Common myeloid progenitor, CD34-positive (primary cell): ENCODE measurements around the gene GPANK1. TPM values are rescaled to one million over a fixed set of nuclear protein-coding genes. Genes with fewer than 3 reads are reported as not detected.
A peak's percentile ranks its signal among the peaks of the same experiment; 100 is the strongest.

Experiments used
- CTCF ChIA-PET: fragments of 350-600 bp; sonication (Branson Sonifier 250); formaldehyde crosslinking; loops from one replicate; lab custom pipeline; 2021; ENCODE audit warnings: antibody characterized with exemption; lab: Charles Lee
- POLR2A ChIA-PET: fragments of 350-600 bp; sonication (Branson Sonifier 250); formaldehyde crosslinking; loops from one replicate; lab custom pipeline; 2021; ENCODE audit warnings: antibody characterized with exemption; lab: Charles Lee
- DNase-seq, 3 donors: peaks; one replicate each; pipeline versions ENCODE4 v3.0.0 to v3.0.0-alpha.2; 2013
- H3K27ac ChIP-seq, 2 experiments: 1 replicate in 1 of 2; 2 replicates in 1 of 2; pipeline ENCODE4 v1.7.0; 2013; ENCODE audit warnings: inconsistent platforms in 2 of 2, low read length in 2 of 2, mild to moderate bottlenecking in 2 of 2, low read depth in 1 of 2, moderate library complexity in 1 of 2; ENCODE audit not compliant: severe bottlenecking in 2 of 2, insufficient read depth in 1 of 2, poor library complexity in 1 of 2
- H3K27me3 ChIP-seq, 5 experiments: replicated peaks in 2 of 5; 1 replicate in 3 of 5; 2 replicates in 2 of 5; pipeline versions ENCODE4 v1.6.1 to v1.7.0; 2013; ENCODE audit warnings: low read length in 4 of 5, mild to moderate bottlenecking in 2 of 5, moderate library complexity in 2 of 5, inconsistent platforms in 1 of 5; ENCODE audit not compliant: insufficient read depth in 5 of 5, control insufficient read depth in 4 of 5
- H3K36me3 ChIP-seq, 4 experiments: 1 replicate in 2 of 4; 2 replicates in 2 of 4; pipeline versions ENCODE4 v1.6.1 to v1.7.0; 2013; ENCODE audit warnings: low read length in 3 of 4, control low read depth in 1 of 4, mild to moderate bottlenecking in 1 of 4; ENCODE audit not compliant: control insufficient read depth in 4 of 4, insufficient read depth in 4 of 4
- H3K4me1 ChIP-seq, 4 experiments: 1 replicate in 3 of 4; 2 replicates in 1 of 4; pipeline versions ENCODE4 v1.6.1 to v1.7.1; 2013; ENCODE audit warnings: low read length in 3 of 4, mild to moderate bottlenecking in 3 of 4, control low read depth in 1 of 4, inconsistent platforms in 1 of 4, moderate library complexity in 1 of 4; ENCODE audit not compliant: control insufficient read depth in 4 of 4, insufficient read depth in 4 of 4; ENCODE audit errors: control extremely low read depth in 1 of 4
- H3K4me3 ChIP-seq, 7 experiments: 1 replicate in 4 of 7; 2 replicates in 3 of 7; pipeline versions ENCODE4 v1.5.1 to v1.7.0; 2013; ENCODE audit warnings: mild to moderate bottlenecking in 7 of 7, low read length in 6 of 7, moderate library complexity in 6 of 7, inconsistent platforms in 2 of 7, low read depth in 2 of 7, control low read depth in 1 of 7; ENCODE audit not compliant: insufficient read depth in 4 of 7, control insufficient read depth in 1 of 7; ENCODE audit errors: extremely low read depth in 1 of 7
- H3K9me3 ChIP-seq, 5 experiments: 1 replicate in 4 of 5; 2 replicates in 1 of 5; pipeline versions ENCODE4 v1.6.1 to v1.7.1; 2013; ENCODE audit warnings: low read length in 4 of 5, mild to moderate bottlenecking in 2 of 5, inconsistent platforms in 1 of 5, low read depth in 1 of 5, moderate library complexity in 1 of 5; ENCODE audit not compliant: control insufficient read depth in 4 of 5, insufficient read depth in 2 of 5; ENCODE audit errors: control extremely low read depth in 1 of 5
- WGBS: methylation state at CpG from one replicate; pipeline ENCODE4 v1.1.5; 2013; ENCODE audit not compliant: insufficient coverage; 5-methylcytosine and 5-hydroxymethylcytosine counted together
- polyA plus RNA-seq: library from polyadenylated mRNA; unstranded; fragments of 120-200 nt; gene quantifications from one replicate; pipeline ENCODE4 v1.2.1, GENCODE V29; 2013

The GPANK1 gene
- 19.1 TPM for polyA plus RNA-seq

DNA sequence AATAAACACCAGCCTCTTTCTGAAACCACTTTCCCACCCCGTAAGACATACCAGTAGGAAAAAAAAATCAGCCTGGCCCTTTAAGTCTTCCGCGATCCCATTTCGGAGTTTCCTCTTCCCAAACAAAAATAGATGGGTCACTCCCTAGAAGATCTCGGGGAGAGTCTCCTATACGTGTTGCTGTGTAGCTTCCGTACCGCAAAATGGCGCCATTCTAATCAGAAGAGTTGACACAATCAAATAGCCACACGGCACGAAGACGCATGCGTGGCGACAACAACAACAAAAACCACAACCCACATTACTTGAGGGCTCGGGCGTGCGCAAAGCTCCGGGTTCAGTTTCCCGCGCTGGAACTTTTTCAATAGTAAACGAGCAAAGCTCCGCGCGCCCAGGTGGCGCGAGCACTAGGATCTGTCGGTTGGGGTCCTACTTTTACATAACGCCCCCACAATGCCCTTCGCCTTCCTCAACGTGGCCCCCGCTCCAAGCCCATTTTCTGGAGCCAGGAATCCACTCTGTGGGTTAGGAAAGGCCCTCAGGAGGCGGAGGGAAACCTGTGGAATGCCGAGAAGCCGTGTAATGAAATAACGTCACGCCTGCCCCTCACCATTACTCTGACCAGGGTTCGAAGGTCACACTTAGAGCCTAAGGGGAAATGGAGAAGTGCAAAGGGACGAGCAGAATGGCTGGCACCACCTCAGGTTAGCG lies at the start of gene GPANK1:
Gene GPANK1, minus strand, starts transcription at position 208 of the 711 bp plus-strand sequence. CDS start 519 bp downstream, outside the sequence.
- Histone ChIP-seq H3K27me3 (no peaks in the 10 kb centered on the region), H3K4me3 (peak within 1 kb of the TSS; percentile 66 to 99 (median 90)), H3K9me3 (no peaks in the 10 kb centered on the region), H3K27ac (peak within 1 kb of the TSS; percentile 96 to 99), H3K4me1 (peaks cover 11 to 61% (median 44%) of the 10 kb centered on the region in 4 experiments), H3K36me3 (peaks cover 13 to 48% (median 37%) of the 10 kb centered on the region in 4 experiments)
- DNase-seq = peak; percentile 92 to 95 (median 94)
- WGBS = 0% methylated on average over 35 of the region's 39 CpGs
- ChIA-PET CTCF (interaction anchor here (1.2 to 4.6 kb wide), 5 partner anchors 11 to 117 kb away, joined by 3 to 40 read pairs (median 7); partner anchors contain the start of genes APOM and BAG6), POLR2A (interaction anchor here (0.6 to 3.1 kb wide), 9 partner anchors 11 to 1050 kb away, joined by 3 to 31 read pairs (median 3); partner anchors contain the start of genes APOM, ATP6V1G2, BAG6 and HSPA1B)

DNA sequence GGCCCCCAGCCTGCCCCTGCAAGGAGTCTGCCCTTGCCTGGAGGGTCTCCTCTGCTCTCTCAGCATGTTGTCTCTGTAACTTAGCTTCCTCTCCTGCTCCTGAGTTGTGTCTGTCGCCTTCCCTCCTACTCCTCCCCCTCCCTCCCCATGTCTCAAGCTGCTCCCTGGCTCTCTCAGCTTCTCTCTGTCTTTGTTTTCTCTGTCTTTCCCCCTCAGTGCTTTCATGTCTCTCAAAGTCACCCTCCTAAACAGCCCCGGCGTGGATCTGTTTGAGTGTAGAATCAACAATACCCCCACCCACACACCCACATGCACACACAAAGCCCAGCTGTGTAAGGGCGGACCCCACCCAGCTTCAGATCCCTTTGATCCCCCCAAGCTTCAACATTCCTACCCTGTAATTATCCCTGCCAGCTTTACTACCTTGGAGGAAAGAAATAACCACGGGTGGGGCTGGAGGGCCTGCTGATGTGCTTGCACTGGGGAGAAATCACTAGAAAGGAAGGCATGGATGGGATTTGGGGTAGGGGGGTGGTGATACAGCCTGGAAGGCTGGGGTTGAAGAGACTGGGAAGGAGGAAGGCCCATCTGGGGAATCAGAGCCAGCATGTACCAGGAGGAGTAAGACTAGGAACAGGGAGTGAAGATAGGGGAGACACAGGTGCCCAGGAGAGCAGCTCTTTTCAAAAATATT lies 49.3 kb upstream of the GPANK1 start:
- POLR2A ChIA-PET = interaction anchor here (0.8 to 1.2 kb wide), 2 partner anchors 13 to 14 kb away, joined by 3 read pairs; no protein-coding TSS in a partner anchor
- peaks cover 5 to 52% (median 36%) of the 10 kb centered on the region in 4 experiments for H3K4me1 ChIP-seq
- CTCF ChIA-PET = interaction anchor here (0.7 to 7.1 kb wide), 9 partner anchors 12 to 119 kb away, joined by 3 to 136 read pairs (median 3); partner anchors contain the start of genes DDAH2, LY6G5C, LY6G6C and MPIG6B
- WGBS = 78% methylated on average over 3 of the region's 5 CpGs
- H3K27me3 ChIP-seq = no peaks in the 10 kb centered on the region
- no peaks in the 10 kb centered on the region for H3K36me3 ChIP-seq
- no peaks in the 10 kb centered on the region for H3K9me3 ChIP-seq
- no peak overlapping the region for H3K27ac ChIP-seq
- DNase-seq = no peak
- no peak overlapping the region for H3K4me3 ChIP-seq

DNA sequence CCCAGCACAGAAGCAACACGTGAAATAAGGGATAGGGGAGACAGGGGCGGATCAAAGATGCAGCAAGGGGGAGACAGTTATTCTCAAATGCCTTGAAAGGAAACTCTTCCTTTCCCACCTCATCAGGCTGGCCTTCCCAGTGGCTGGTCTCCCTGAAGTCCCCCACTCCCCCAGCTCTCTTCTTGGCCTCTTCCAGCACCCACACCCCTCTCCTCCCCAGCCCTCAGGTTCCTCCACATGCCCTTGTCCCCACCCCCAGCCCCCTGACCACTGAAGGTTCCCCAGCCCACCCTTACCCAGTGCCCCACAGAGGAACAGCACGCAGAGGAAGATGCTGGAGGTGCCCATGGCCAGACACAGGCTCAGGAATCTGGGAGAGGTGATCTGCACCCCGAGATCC lies 48.7 kb upstream of the GPANK1 start:
- 92% methylated on average over 4 of the region's 4 CpGs for WGBS
- Histone ChIP-seq H3K9me3 (no peaks in the 10 kb centered on the region), H3K27ac (no peak overlapping the region), H3K4me3 (no peak overlapping the region), H3K36me3 (no peaks in the 10 kb centered on the region), H3K4me1 (peaks cover 5 to 52% (median 36%) of the 10 kb centered on the region in 4 experiments), H3K27me3 (no peaks in the 10 kb centered on the region)
- CTCF ChIA-PET = interaction anchor here (1.1 to 7.1 kb wide), 5 partner anchors 12 to 117 kb away, joined by 3 to 136 read pairs (median 11); partner anchors contain the start of genes DDAH2, LY6G6C and MPIG6B
- no peak for DNase-seq
- POLR2A ChIA-PET = interaction anchor here (1.2 to 1.7 kb wide), 2 partner anchors 13 to 16 kb away, joined by 3 to 11 read pairs; partner anchors contain the start of gene DDAH2

DNA sequence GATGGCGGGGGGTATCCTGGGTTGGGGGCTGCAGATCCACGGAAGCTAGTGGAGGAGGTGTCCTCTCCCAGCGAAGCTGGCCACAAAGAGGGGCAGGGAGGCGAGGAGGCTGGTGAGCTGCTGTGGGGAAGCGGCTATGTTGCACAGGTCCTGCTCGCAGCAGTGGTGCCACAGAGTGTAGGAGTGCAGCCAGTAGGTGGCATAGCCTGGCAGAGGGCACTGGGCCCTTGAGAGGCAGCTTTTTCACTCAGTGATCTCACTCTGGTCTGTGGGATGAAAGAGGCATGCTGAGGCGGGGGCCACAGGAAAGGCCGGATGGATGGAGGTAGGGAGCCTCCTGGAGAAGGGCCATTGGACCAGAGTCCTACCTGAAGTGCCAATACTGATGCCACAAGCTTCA lies 47.5 kb upstream of the GPANK1 start:
- Histone ChIP-seq H3K27me3 (no peaks in the 10 kb centered on the region), H3K4me1 (peaks cover 5 to 52% (median 36%) of the 10 kb centered on the region in 4 experiments), H3K9me3 (no peaks in the 10 kb centered on the region), H3K36me3 (no peaks in the 10 kb centered on the region), H3K27ac (no peak overlapping the region), H3K4me3 (no peak overlapping the region)
- ChIA-PET CTCF (interaction anchor here (0.6 to 7.1 kb wide), 20 partner anchors 8 to 165 kb away, joined by 3 to 136 read pairs (median 4); partner anchors contain the start of genes ABHD16A, DDAH2, LY6G6C and MPIG6B), POLR2A (interaction anchor here (0.6 to 2.8 kb wide), 8 partner anchors 9 to 178 kb away, joined by 3 to 16 read pairs (median 6); partner anchors contain the start of genes ABHD16A, DDAH2, HSPA1B and MPIG6B)
- WGBS = 31% methylated on average over 5 of the region's 8 CpGs
- DNase-seq = peak; percentile 68 to 80 (median 80)

DNA sequence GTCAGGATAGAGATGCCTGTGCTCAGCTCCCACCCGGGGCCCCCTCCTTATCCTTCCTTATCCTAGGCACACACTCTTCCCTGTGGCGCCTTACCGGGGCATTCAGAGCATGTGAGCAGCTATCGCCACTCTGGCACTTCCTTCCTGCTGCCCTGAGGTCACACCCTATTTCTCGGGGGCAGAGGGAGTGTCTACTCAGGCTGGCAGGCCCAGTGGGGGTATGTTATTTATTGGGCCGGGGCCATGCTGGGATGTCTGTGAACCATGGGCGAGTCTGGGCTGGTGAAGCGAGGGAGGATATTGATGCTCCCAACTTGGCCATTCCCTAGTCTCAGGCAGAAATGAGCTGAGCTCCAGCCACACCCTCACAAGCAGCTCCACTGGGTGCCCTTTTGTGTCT lies 46.4 kb upstream of the GPANK1 start:
- no peaks in the 10 kb centered on the region for H3K27me3 ChIP-seq
- H3K36me3 ChIP-seq = no peaks in the 10 kb centered on the region
- ChIA-PET CTCF (interaction anchor here (0.7 to 7.1 kb wide), 16 partner anchors 8 to 160 kb away, joined by 3 to 136 read pairs (median 8); partner anchors contain the start of genes ABHD16A, DDAH2, LY6G6C and MPIG6B), POLR2A (interaction anchor here (0.8 to 2.8 kb wide), 11 partner anchors 8 to 119 kb away, joined by 3 to 16 read pairs (median 5); partner anchors contain the start of genes ABHD16A, DDAH2, HSPA1B and MPIG6B)
- 17% methylated on average over 7 of the region's 8 CpGs for WGBS
- peak overlapping the region in 1 of 2 experiments; percentile 11 for H3K27ac ChIP-seq
- peak; percentile 71 to 85 (median 71) for DNase-seq
- H3K4me3 ChIP-seq = peak overlapping the region in 2 of 7 experiments; percentile 36 to 48
- H3K4me1 ChIP-seq = peaks cover 5 to 52% (median 36%) of the 10 kb centered on the region in 4 experiments
- H3K9me3 ChIP-seq = no peaks in the 10 kb centered on the region

DNA sequence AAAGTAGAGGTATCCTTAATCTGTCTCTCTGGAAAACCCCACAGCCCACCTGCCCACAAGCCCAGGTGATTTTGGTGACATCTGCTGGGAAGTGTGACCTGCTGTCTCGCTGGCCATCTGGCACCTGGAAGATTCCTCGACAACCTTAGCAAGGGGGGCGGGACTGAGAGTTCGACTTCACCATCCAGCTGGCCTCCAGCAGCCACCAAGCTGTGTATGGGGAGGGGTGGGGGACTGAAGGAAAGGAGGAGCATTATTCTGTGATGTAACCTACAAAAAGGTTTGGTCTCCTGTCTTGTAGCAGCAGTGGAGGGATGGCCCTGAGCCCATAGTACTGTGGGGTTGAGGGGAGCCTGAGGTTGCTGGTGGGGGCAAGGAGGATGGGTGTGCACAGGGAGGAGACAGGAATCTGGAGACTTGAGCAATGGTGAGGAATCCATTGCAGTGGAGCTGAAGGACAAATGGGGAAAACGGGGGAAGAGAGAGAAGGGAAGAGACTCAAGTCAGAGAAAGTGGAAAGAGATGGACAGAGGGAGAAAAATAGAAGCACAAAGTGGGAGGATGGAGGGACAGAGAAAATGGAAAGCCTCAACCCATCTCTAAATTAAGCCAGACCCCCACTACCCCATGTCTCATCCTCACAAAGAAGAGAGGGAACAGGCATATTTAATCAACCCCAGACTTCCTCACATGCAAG lies 45.9 kb upstream of the GPANK1 start:
- H3K27ac ChIP-seq = peak overlapping the region in 1 of 2 experiments; percentile 29
- ChIA-PET POLR2A (interaction anchor here (0.6 to 2.8 kb wide), 10 partner anchors 8 to 119 kb away, joined by 3 to 16 read pairs (median 5); partner anchors contain the start of genes ABHD16A, DDAH2, HSPA1B and MPIG6B), CTCF (interaction anchor here (0.7 to 7.1 kb wide), 14 partner anchors 8 to 159 kb away, joined by 3 to 136 read pairs (median 6); partner anchors contain the start of genes ABHD16A, DDAH2, LY6G6C and MPIG6B)
- no peaks in the 10 kb centered on the region for H3K27me3 ChIP-seq
- peak in 1 of 3 donors; percentile 26 for DNase-seq
- no peaks in the 10 kb centered on the region for H3K9me3 ChIP-seq
- no peaks in the 10 kb centered on the region for H3K36me3 ChIP-seq
- peak overlapping the region in 2 of 7 experiments; percentile 36 to 48 for H3K4me3 ChIP-seq
- peaks cover 5 to 52% (median 36%) of the 10 kb centered on the region in 4 experiments for H3K4me1 ChIP-seq
- 73% methylated on average over 4 of the region's 5 CpGs for WGBS
